GM21381 (cell line): ENCODE measurements around the gene EIF3B.
"Not testable (repeated sequence)": the region's sequence is repeated elsewhere in the genome, so short reads cannot be mapped to it uniquely, and the experiment has no call there.

Experiments used
- ATAC-seq: cut with Tn5 transposase; IDR thresholded peaks from one replicate; pipeline ENCODE4 v1.9.1; 2021; ENCODE audit warnings: mild to moderate bottlenecking, moderate library complexity; ENCODE audit not compliant: unreplicated experiment

EIF3B gene

GRCh38 chr7:2347351-2348063 is 7.1 kb upstream of the EIF3B start:
- not testable (repeated sequence) for ATAC-seq

GRCh38 chr7:2350055-2350454 is 4.6 kb upstream of the EIF3B start:
- ATAC-seq, result no peak

- no peak for ATAC-seq
Observed at GRCh38 chr7:2350861-2351260, 3.8 kb upstream of the EIF3B start.

- ATAC-seq, result no peak
Observed at GRCh38 chr7:2353113-2353935, 1.3 kb upstream of the EIF3B start.

- ATAC-seq, result peak; percentile 55
Observed at GRCh38 chr7:2353936-2354185, 766 bp upstream of the EIF3B start.

GRCh38 chr7:2354939-2355704 is 495 bp downstream of the EIF3B start:
- ATAC-seq, result peak; percentile 24

- no peak for ATAC-seq
Observed at GRCh38 chr7:2355705-2356008, 1.0 kb downstream of the EIF3B start.

GRCh38 chr7:2357165-2357564 is 2.5 kb downstream of the EIF3B start:
- no peak for ATAC-seq

- ATAC-seq, result no peak
Observed at GRCh38 chr7:2357571-2357970, 2.9 kb downstream of the EIF3B start.

GRCh38 chr7:2358968-2359527 is 4.4 kb downstream of the EIF3B start:
- ATAC-seq, result no peak

- ATAC-seq, result no peak
Observed at GRCh38 chr7:2359610-2360009, 5.0 kb downstream of the EIF3B start.

GRCh38 chr7:2360796-2361195 is 6.2 kb downstream of the EIF3B start:
- ATAC-seq, result no peak

- ATAC-seq, result no peak
Observed at GRCh38 chr7:2362385-2363088, 7.9 kb downstream of the EIF3B start.

GRCh38 chr7:2369139-2369538 is 14.5 kb downstream of the EIF3B start:
- no peak for ATAC-seq

- no peak for ATAC-seq
Observed at GRCh38 chr7:2371329-2371728, 16.7 kb downstream of the EIF3B start.

GRCh38 chr7:2372724-2373123 is 18.1 kb downstream of the EIF3B start:
- ATAC-seq, result no peak

GRCh38 chr7:2373124-2373556 is 18.5 kb downstream of the EIF3B start:
- no peak for ATAC-seq

GRCh38 chr7:2373646-2374045 is 19.0 kb downstream of the EIF3B start:
- no peak for ATAC-seq

GRCh38 chr7:2374401-2374800 is 19.8 kb downstream of the EIF3B start:
- ATAC-seq, result no peak

- no peak for ATAC-seq
Observed at GRCh38 chr7:2374830-2375728, 20.5 kb downstream of the EIF3B start.
